Measurements from ENCODE around the gene ELMO3. TPM values are rescaled to one million over a fixed set of nuclear protein-coding genes. Genes with fewer than 3 reads are reported as not detected.

The ELMO3 gene
- total RNA-seq, 1 experiment from 2014 or later, result 0.61 TPM

GRCh38 chr16:67191411-67191994 lies 7.4 kb upstream of the ELMO3 start:
- DNase-seq (ENCODE audit: low spot score), result no peak

GRCh38 chr16:67191995-67192681 lies 6.8 kb upstream of the ELMO3 start, which contains the start of gene E2F4:
Gene E2F4 (plus strand): TSS chr16:67192155. CDS start chr16:67192228, 73 bp downstream.
- DNase-seq (ENCODE audit: low spot score), result peak; percentile 94
- in situ Hi-C loops (cut with HindIII; ENCODE audit: low sequenced_read_pairs), result no loop called here

More at GRCh38 chr16:67191411-67191994, 7.4 kb upstream of the ELMO3 start:
- in situ Hi-C loops (cut with HindIII; ENCODE audit: low sequenced_read_pairs), result no loop called here

- no peak for DNase-seq (ENCODE audit: low spot score)
- in situ Hi-C loops (cut with HindIII; ENCODE audit: low sequenced_read_pairs), result no loop called here
These were observed 6.1 kb upstream of the ELMO3 start for GRCh38 chr16:67192781-67193361.

- DNase-seq (ENCODE audit: low spot score), result no peak
- in situ Hi-C loops (cut with HindIII; ENCODE audit: low sequenced_read_pairs), result no loop called here
These were observed 5.4 kb upstream of the ELMO3 start for GRCh38 chr16:67193536-67193935.

GRCh38 chr16:67194260-67194659 lies 4.7 kb upstream of the ELMO3 start:
- no peak for DNase-seq (ENCODE audit: low spot score)
- in situ Hi-C loops (cut with HindIII; ENCODE audit: low sequenced_read_pairs), result no loop called here

GRCh38 chr16:67195676-67196075 lies 3.3 kb upstream of the ELMO3 start:
- no peak for DNase-seq (ENCODE audit: low spot score)
- in situ Hi-C loops (cut with HindIII; ENCODE audit: low sequenced_read_pairs), result no loop called here

GRCh38 chr16:67196881-67197280 lies 2.0 kb upstream of the ELMO3 start:
- in situ Hi-C loops (cut with HindIII; ENCODE audit: low sequenced_read_pairs), result no loop called here
- DNase-seq (ENCODE audit: low spot score), result no peak

GRCh38 chr16:67197704-67198103 lies 1.2 kb upstream of the ELMO3 start:
- DNase-seq (ENCODE audit: low spot score), result no peak
- in situ Hi-C loops (cut with HindIII; ENCODE audit: low sequenced_read_pairs), result no loop called here

GRCh38 chr16:67198238-67198734 lies 645 bp upstream of the ELMO3 start:
- peak; percentile 64 for DNase-seq (ENCODE audit: low spot score)
- in situ Hi-C loops (cut with HindIII; ENCODE audit: low sequenced_read_pairs), result no loop called here

GRCh38 chr16:67199808-67200198 lies 872 bp downstream of the ELMO3 start:
- in situ Hi-C loops (cut with HindIII; ENCODE audit: low sequenced_read_pairs), result no loop called here
- DNase-seq (ENCODE audit: low spot score), result no peak

- DNase-seq (ENCODE audit: low spot score), result no peak
- in situ Hi-C loops (cut with HindIII; ENCODE audit: low sequenced_read_pairs), result no loop called here
These were observed 1.6 kb downstream of the ELMO3 start for GRCh38 chr16:67200491-67200890.

GRCh38 chr16:67201411-67202345 lies 2.7 kb downstream of the ELMO3 start:
- DNase-seq (ENCODE audit: low spot score), result no peak
- in situ Hi-C loops (cut with HindIII; ENCODE audit: low sequenced_read_pairs), result no loop called here

GRCh38 chr16:67202426-67202825 lies 3.5 kb downstream of the ELMO3 start:
- in situ Hi-C loops (cut with HindIII; ENCODE audit: low sequenced_read_pairs), result no loop called here
- no peak for DNase-seq (ENCODE audit: low spot score)

- in situ Hi-C loops (cut with HindIII; ENCODE audit: low sequenced_read_pairs), result no loop called here
- no peak for DNase-seq (ENCODE audit: low spot score)
These were observed 4.1 kb downstream of the ELMO3 start for GRCh38 chr16:67202956-67203493.

- no peak for DNase-seq (ENCODE audit: low spot score)
- in situ Hi-C loops (cut with HindIII; ENCODE audit: low sequenced_read_pairs), result no loop called here
These were observed 5.1 kb downstream of the ELMO3 start for GRCh38 chr16:67204076-67204475.

GRCh38 chr16:67206129-67206837 lies 7.4 kb downstream of the ELMO3 start:
- DNase-seq (ENCODE audit: low spot score), result no peak
- in situ Hi-C loops (cut with HindIII; ENCODE audit: low sequenced_read_pairs), result no loop called here

GRCh38 chr16:67206838-67207248 lies 7.9 kb downstream of the ELMO3 start:
- in situ Hi-C loops (cut with HindIII; ENCODE audit: low sequenced_read_pairs), result no loop called here
- no peak for DNase-seq (ENCODE audit: low spot score)

GRCh38 chr16:67207249-67208091 lies 8.5 kb downstream of the ELMO3 start:
- in situ Hi-C loops (cut with HindIII; ENCODE audit: low sequenced_read_pairs), result no loop called here
- no peak for DNase-seq (ENCODE audit: low spot score)
